ENCODE data around the gene KCNMB2.
"Not testable (repeated sequence)": the region's sequence is repeated elsewhere in the genome, so short reads cannot be mapped to it uniquely, and the experiment has no call there.

Gene KCNMB2

DNA sequence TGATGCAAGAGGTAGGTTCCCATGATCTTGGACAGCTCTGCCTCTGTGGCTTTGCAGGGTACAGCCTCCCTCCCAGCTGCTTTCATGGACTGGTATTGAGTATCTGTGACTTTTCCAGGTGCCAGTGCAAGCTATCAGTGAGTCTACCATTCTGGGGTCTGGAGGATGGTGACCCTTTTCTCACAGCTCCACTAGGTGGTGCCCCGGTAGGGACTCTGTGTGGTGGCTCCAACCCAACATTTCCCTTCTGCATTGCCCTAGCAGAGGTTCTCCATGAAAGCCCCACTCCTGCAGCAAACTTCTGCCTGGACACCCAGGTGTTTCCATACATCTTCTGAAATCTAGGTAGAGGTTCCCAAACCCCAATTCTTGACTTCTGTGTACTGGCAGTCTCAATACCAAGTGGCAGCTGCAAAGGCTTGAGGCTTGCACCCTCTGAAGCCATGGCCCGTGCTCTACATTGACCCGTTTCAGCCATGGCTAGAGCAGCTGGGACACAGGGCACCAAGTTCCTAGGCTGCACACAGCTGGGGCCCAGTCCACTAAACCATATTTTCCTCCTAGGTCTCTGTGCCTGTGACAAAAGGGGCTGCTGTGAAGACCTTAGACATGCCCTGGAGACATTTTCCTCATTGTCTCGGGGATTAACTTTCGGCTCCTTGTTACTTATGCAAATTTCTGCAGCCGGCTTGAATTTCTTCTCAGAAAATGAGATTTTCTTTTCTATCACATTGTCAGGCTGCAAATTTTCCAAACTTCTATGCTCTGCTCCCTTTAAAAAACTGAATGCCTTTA, 209.8 kb downstream of the KCNMB2 start:
- DNase-seq (ENCODE audit: extremely low read depth in 1 of 2, low read depth in 1 of 2), result not testable (repeated sequence)

DNA sequence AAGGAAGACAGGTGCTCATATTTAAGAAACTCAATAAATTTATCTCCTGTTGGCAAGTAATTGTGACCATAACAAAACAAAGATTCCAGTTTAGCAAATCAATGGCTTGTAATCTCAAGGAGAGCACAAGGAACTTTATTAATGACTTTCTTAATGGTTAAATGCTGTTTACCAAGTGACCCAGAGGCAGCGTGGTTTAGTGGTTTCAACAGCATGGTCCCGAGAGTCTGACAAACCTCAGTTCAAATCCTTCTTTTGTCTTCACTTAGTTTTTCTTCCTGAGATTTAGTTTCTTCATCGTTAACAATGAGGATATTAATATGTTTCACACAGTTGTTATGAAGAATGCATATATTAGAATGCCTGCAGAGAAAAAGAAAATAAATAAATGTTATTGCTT, 212.6 kb downstream of the KCNMB2 start:
- DNase-seq (ENCODE audit: extremely low read depth in 1 of 2, low read depth in 1 of 2), result no peak

DNA sequence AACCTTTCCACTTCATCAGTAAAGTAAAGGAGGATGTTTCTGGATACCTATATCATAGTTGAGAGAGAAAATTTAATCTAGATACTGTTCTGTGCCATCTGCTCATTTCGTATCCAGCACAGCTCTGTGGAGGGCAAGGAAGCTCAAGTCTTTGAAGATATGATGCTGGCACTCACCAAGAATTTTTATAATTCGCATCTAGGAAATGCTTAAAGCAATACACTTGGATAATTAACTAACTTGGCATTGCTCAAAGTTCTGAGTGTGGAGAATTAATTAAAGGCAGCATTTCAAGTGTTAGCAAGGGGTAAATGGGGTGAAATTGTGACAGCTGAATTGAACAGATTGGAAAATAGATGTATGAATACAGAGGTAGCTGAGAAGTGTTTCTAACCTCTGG, 213.2 kb downstream of the KCNMB2 start:
- DNase-seq (ENCODE audit: extremely low read depth in 1 of 2, low read depth in 1 of 2), result no peak

DNA sequence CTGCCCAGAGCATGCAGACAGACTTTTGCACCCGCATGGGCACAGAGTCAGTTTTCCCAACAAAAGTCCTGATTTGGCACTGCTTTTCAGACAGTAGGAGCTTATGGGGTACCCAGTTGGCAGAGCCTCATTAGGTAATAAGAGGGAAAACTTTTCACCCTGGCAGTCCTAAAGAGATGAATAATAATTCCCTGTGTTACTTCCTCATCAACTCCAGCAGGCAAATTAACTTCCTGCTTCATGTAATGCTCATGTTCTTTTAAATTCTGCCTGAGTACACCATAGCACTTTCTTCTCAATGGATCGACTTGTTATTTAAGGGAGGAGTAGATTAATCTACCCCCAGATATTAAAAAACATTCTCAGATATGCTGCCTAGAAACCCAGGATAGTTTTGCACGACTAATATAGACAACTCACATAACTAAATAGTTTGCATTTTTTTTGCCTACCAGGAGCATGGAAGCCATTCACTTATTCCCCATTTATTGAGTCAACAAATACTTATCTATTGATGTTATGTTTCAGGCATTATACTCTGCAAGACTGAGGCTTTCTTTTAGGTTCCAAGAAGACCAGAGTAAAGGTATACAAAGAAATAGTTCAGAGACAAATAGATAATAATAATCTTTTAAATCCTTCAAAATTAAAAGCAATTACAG, 214.5 kb downstream of the KCNMB2 start:
- no peak for DNase-seq (ENCODE audit: extremely low read depth in 1 of 2, low read depth in 1 of 2)

DNA sequence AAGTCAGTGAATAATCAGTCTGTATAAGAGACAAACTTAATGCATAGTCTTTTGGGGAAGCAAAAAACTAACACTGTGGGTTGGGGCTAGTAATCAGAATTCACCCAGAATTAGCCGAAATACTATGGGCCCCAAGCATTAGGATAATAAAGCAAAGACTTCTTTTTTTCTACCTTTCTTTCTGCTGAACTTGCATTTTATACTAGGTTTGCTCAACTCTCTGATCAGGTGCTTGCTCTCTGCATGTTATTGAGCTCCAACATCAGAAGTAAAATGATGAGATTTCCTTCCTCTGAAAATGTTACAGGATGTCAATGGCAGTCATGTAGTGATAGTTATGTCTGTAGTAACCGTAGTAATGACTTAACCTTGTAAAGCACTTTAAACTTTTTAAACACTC, 216.6 kb downstream of the KCNMB2 start:
- no peak for DNase-seq (ENCODE audit: extremely low read depth in 1 of 2, low read depth in 1 of 2)

DNA sequence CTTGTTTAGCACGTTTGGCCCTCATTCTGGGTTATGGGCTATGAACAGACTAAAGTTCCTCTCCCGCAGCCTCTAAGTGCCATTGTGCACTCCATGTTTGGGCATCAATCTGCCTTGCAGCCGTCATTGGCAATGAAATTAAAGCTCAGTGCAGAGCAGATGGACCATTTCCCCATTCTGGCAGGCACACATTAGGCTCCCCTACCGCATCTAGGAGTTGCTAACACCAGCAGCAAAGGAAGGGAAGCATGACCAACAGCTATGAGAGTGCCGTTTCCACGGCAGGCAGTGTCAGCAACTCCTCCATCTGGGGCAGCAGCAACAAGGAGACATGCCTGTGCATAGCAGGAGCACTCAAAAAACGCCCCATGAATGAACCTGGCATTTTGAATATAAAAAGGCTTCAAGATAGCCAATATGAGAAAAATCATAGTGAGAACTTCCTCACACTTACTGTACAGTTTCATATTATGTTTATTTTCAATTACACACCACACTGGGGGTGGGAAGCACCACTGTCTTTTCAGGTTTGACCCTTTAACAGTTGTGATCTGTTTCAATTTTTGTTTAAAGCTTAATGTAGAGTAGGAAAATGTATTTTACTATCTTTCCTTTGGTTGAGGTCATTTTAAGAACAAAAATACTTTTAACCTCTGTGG, 218.7 kb downstream of the KCNMB2 start:
- no peak for DNase-seq (ENCODE audit: extremely low read depth in 1 of 2, low read depth in 1 of 2)

DNA sequence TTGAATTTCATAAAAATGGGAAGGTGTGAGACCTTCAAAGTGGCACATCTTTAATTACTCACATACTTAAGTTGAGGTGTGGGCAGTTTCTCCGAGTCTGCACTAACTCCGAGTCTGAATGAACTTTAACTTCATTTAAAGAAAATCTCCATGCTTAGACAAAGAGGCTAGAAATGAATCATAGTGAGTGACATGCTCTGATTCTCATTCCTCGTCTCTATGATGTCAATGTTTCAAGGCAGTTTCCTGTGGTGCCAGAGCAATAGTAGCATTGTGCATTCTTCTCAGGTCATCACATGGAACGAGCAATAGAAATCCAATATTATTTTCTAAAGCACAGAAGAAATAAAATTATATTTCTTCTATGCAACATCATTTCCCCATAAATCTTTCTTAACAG, 224.8 kb downstream of the KCNMB2 start:
- DNase-seq (ENCODE audit: extremely low read depth in 1 of 2, low read depth in 1 of 2), result no peak

DNA sequence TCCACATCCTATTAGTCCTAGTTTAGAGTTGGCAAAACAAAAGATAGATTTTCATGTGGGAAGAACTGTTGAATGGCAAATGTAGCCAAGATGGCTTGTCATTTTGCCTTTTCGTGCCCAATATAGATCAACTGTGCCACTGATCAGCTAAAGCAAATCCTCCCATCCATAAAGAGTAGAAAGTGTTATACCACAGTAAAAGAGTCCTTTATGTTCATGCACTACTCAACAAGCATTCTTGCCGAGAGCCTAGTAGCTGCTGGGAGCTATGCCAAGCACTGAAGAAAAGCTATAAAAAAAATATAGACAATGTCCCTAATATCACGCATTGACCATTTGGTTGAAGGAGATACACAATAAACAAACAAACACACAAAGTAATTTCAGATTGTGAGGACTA, 225.2 kb downstream of the KCNMB2 start:
- DNase-seq (ENCODE audit: extremely low read depth in 1 of 2, low read depth in 1 of 2), result no peak

DNA sequence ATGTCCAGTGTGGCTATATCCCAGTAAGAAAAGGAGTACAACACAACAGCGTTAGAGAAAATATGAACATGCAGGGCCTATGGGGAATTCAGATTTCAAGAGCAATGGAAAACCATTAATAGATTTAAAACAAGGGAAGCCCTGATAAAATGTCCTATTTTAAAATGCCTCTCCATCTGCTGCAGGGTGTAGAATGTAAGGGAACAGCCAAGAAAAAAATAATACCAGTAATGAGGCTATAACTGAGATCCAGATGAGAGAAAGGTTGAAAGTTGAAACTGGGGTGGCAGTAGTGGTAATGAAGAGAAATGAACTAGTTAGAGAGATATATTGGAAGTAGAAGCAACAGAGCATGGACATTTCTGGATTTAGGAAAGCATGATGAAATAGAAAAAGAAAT, 226.1 kb downstream of the KCNMB2 start:
- no peak for DNase-seq (ENCODE audit: extremely low read depth in 1 of 2, low read depth in 1 of 2)

DNA sequence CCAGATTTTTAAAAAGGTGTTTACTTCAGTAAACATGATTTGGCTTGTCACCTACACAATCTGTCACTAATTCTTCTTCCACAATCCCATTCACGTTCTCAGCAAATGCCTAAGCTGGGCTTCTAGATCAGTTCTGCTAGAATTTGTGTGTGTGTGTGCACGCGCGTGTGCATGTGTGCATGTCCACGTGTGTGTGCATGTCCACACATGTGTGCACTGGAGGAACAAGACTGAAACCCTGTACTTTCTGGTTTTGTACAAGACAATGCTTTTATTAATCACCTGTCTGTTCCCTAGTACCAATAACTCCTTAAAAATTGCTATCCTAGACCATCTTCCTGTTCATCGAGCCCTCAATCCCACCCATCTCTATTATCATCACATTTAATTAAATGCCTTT, 229.2 kb downstream of the KCNMB2 start:
- no peak for DNase-seq (ENCODE audit: extremely low read depth in 1 of 2, low read depth in 1 of 2)

DNA sequence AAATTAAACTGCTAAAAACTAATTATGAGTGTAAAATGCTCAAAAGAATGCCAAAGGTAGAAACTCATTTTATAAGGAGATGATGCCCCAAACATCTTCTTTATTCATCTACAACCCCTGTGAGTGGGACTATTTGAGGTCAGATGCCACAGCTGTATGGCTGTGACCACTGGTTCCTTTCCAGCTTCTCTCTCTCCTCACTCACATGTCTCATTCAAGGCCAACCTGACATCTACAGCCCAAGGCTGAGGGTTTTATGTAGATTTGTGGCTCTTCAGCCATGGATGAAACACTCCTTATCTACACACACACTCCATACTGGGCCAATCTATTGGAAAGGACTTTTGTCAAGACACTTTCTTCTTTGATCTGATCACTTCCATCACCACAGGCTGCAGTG, 231.3 kb downstream of the KCNMB2 start:
- no peak for DNase-seq (ENCODE audit: extremely low read depth in 1 of 2, low read depth in 1 of 2)

DNA sequence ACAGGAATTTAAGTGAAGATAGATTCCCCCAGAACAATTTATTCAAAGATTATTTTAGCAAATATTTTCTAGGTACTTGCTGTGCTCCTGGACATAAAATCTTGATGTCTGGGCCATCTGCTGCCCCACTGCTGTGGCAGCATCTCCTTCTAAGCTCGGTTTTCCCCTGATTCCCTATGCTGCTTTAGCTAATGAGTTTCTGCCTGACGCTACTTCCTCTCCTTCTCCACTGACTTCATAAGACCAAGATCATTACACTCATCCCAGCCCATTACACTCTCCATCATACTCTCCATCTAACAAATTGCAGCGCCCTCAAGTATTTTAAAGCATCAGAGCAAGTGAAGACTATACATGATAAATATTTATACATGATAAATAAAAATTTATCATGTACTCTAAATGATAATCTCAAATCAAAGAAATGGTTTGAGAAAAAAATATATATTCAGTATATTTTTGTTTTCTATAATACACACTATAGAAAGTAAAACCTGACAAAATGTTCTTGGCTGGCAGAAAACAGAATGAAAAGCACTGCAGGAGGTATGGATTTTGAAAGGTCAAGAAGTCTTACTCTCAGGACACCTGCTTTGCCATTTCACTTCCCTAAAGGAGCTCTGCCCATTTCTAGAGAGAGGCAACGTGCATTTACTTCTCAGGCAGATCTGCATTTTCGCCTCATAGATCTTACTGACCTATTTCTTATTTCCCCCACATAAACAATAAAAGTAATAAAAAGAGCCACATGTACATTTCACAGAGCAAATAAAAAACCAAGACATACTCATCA, 232.0 kb downstream of the KCNMB2 start:
- no peak for DNase-seq (ENCODE audit: extremely low read depth in 1 of 2, low read depth in 1 of 2)

DNA sequence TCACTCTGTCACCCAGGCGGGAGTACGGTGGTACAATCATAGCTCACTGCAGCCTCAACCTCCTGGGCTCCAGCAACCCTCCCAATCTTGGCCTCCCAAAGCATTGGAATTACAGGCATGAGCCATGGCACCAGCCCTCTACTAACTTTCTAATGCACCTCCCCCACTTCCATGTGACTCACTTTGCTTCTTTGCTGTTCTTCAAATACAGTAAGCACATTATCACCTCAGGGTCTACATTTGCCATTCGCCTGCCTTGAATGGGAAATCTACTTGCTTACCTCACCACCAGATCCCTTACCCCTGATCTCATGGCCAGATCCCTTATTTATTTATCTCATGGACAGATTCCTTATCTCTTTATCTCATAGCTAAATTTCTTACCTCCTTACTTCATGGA, 235.3 kb downstream of the KCNMB2 start:
- no peak for DNase-seq (ENCODE audit: extremely low read depth in 1 of 2, low read depth in 1 of 2)

DNA sequence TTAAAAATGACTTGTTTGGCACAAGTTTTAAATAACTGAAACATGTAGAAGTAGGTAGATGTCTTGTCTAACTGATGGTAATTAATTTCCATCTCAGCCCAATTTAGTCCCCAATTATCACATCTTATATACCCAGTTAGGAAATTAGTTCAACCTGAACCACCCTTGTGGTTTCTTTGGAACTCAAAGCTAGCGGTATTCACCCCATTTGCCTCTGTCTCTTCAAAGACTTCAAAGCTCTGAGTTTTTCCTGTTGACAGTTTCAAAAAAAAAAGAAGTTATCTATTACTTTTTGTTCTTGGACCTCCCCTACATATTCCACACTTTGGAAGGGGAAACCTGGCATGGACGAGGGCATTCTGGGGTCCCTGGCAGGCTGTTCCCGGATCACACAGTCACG, 236.5 kb downstream of the KCNMB2 start:
- DNase-seq (ENCODE audit: extremely low read depth in 1 of 2, low read depth in 1 of 2), result no peak

DNA sequence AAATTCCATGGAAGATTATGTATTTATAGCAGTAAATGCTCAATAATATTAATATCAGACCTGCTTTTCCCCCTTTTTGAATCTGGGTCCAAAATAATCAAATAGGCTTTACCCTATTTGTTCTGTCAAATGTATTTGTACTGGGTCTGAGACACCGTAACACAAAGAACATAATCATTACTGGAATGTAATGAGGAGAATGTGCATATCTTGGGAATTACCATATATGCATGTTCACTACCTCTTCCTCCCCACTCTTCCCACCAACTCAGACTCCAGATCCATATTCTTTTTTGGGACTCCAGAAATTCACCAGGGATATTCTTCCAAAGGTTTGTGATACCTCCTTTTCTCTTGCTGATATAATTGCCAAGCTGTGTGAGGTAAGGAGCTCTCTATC, 237.1 kb downstream of the KCNMB2 start:
- no peak for DNase-seq (ENCODE audit: extremely low read depth in 1 of 2, low read depth in 1 of 2)

DNA sequence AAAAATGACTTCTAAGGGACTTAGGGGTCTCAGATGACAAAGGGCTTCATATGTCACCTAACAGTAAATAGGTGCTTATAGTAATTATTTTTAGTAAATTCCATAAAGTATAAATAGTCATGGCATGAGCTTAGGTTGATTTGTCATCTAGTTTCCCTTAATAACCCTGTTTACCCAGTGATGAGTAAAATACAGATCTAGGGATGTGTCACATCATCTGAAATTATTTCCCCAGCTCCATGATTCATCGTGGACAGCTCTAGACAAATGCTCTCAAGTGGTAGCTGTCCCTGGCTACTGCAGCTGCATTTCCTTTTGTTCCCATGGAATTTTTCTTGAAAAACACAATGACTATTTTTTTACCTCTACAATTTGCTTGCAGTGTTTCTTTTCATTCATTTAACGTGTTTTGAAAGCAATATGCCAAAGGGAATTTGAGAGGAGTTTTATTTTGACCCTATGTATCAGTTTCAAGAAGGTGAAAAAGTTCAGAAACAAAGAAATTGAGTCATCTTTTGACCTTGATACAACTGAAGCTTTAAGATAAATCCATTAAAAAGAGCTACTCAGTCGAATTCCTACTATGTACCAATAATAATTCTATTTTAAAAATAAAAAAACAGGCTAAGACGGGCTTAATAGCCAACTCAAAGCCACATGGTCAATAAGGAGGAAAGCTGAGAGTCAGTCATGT, 241.6 kb downstream of the KCNMB2 start:
- DNase-seq (ENCODE audit: extremely low read depth in 1 of 2, low read depth in 1 of 2), result no peak

DNA sequence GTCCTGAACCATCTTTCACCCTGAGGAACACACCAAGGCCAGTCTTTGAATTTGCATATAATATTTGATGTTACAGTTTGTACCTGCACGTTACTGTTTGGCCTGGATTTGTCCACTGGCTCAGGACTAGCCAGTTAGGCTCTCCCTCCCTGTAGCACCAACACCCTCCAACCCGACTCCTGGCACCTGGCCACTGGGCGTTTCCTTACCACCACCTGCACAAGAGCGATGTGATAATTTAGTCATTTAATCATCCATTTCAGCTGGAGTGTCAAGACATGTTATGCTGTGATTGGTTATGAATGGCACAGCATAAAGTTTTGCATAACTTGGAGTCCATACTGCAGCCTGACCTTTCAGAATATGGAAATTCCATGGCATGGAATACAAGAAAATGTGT, 242.4 kb downstream of the KCNMB2 start:
- no peak for DNase-seq (ENCODE audit: extremely low read depth in 1 of 2, low read depth in 1 of 2)

DNA sequence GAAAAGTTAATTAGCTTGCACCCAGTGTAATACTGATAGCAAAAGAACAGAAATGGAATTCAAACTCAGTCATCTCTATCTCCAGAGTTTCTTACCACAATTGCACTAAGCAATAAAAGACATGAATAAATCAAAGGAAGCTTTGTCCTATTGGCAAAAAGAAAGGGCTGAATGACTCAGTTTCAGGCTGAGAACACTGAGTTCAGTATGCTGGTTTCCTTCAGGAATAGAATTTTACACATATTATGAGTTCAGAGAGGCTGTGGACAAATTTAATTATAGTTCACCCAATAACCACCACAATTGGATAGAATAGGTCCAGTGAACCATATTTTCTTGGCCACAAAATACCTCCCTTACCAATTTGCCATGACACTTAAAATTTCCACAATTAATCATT, 249.7 kb downstream of the KCNMB2 start:
- DNase-seq (ENCODE audit: extremely low read depth in 1 of 2, low read depth in 1 of 2), result no peak

DNA sequence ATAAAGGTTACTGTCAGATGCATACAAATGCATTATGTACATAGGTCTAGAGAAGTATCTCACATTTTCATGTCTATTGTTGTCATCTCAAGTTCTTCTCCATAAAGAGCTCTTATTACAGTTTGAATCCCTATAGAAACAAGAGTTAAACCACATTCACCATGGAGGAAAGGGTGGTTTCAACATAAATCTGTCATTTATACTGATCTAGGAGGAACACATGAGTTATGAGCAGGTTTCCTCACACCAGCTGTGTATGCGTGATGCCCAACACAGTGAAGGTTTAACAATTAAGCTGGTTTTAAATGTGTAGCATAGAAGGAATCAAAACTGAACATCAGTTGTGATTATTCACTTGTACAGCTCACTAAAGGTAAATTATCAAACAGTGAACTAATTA, 251.7 kb downstream of the KCNMB2 start:
- DNase-seq (ENCODE audit: extremely low read depth in 1 of 2, low read depth in 1 of 2), result no peak

DNA sequence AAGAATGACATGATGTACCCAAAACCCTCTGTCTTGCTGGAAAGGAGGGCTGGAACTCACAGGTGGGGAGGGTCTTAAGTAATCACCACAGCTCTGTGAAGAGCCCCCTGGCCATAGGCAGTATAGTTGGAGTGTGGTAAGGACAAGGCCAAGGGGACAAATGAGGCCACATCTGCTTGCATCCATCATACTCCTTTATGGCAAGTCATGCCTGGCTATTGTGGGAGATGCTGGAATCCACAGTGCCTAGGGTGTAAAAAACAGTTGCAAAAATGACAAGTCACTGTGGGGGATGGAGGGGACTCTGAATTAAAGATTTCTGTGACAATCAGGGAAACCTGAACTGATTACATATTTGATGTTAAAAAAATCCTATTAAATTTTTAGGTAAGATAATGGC, 258.5 kb downstream of the KCNMB2 start:
- no peak for DNase-seq (ENCODE audit: extremely low read depth in 1 of 2, low read depth in 1 of 2)

DNA sequence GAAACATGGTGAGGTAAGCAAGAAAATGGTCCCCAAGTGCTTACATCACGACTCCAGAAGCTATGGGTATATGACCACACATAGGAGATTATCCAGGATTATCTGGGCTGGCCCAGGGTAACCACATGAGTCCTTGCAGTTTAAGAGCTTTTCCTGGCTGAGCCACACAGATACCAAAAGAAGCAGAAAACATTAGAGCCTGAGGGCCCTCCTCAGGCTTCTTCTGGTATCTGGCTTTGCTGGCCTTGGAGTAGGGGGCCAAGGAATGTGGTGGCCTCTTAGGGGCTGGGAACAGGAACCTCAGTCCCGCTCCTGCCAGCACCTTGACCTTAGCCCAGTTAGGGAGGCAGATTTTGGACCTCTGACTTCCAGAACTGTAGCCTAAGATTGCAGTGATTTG, 259.1 kb downstream of the KCNMB2 start:
- DNase-seq (ENCODE audit: extremely low read depth in 1 of 2, low read depth in 1 of 2), result no peak

Data from activated CD8-positive, alpha-beta memory T cell treated with anti-CD3 and anti-CD28 coated beads for 1 hour (primary cell).